ENCODE measurements around the gene NUTM1.
"Not testable (repeated sequence)": the region's sequence is repeated elsewhere in the genome, so short reads cannot be mapped to it uniquely, and the experiment has no call there.

The NUTM1 gene

DNA sequence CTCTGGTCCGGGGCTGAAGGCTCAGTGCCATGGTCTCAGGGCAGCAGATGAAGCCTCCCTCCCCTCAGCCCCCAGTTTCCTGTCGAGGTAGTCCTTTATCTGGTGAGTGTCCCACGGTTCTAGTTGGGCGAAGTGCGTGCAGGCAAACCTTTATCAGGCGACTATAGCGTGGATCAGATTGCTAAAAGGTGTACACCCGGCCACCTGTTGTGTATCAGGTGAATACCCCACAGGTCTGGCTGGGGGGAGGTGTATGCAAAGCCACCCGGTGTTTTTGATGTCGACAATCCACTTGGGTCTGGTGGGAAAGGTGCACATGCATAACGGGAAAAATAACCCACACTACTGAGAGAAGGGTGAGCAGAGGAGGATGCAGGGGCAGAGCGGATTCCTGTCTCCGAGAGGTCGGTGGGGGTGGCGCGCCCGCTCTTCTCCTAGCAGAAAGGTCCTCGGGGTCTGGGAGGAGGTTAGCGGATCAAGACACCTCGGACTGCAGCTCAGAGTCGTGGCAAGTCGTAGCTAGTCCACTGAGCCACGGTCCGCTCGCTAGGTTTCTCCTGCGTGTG, 6.0 kb upstream of the NUTM1 start:
- DNase-seq: peak; percentile 27

- peak; percentile 89 for DNase-seq
Observed at GRCh38 chr15:34337557-34338306, 5.4 kb upstream of the NUTM1 start, which contains the start of gene SLC12A6. Gene SLC12A6, minus strand, starts transcription at chr15:34337781. Its CDS starts 1,101 bp downstream, at chr15:34336680.

DNA sequence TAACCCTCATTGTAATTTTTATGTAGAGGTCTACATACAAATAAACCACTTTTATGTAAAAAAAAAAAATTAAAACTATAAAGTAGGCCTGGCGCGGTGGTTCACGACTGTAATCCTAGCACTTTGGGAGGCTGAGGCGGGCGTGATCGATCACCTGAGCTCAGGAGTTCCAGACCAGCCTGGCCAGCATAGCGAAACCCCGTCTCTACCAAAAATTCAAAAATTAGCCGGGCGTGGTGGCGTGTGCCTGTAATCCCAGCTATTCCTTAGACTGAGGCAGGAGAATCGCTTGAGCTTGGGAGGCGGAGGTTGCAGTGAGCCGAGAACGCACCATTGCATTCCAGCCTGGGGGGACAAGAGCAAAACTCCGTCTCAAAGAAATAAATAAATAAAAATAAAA, 4.8 kb upstream of the NUTM1 start:
- no peak for DNase-seq

DNA sequence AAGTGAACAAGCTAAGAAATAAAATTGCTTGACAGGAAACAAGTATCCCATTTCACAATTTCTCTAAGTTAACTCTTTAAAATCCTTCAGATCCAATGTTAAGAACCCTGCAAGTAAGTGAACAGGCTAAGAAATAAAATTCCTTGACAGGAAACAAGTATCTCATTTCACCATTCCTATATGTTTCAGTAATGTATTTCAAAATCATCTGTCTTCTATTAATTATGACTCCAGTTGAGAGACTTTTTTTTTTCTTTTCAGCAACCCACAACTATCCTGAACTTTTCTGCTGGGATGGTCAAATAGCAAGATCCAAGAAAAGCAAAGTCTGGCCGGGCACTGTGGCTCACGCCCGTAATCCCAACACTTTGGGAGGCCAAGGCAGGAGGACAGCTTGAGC, 3.2 kb upstream of the NUTM1 start:
- no peak for DNase-seq

DNA sequence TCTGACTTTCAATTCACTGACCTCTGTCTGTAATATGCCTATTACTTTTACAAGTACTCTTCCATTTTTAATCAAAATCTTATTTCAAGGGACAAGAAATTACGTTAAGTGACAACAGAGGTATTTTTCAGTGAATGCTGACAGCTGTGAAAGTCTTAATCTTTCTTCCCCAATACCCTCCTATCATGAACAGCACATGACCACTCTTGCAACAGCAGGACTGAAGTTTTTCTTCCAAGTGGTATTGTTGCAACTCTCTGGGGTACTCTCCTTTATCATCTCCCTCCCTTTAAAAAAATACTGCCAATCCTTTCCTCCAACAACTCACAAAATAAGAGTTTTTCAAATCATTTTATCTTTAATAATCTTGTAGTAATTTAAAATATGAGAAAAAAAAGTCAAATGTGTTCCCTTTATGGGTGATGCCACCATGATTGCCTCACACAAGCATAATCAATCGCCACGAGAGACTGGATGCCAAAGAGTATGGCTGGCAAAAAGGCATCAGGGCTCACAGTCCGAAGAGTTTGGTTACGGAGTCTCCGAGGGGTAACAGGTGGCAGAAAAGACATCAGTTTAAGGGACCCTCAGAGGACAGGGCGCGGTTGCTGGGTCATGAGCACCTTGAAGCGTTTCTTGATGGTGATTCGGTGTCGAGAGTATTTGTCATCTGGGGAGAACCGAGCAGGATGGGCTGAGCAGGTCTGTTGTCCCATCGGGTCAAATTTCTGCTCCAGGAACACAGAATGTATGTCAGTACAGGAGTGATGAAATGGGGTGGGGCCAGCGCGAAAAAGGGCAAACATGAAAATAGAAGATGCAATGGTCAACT, 1.5 kb upstream of the NUTM1 start:
- no peak for DNase-seq

DNA sequence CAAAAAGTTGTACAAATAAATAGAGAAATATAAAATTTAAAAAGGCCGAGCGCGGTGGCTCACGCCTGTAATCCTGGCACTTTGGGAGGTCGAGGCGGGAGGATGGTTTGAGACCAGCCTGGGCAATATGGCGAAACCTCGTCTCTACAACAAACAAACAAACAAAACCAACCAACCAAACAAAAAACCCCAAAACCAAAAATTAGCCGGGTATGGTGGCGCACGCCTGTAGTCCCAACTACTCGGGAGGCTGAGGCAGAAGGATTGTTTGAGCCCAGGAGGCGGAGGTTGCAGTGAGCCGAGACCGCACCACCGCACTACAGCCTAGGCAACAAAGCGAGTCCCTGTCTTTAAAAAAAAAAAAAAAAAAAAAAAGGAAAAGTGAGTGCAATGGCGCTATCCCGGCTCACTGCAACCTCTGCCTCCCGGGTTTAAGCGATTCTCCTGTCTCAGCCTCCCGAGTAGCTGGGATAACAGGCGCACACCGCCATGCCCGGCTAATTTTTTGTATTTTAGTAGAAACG, 840 bp upstream of the NUTM1 start:
- not testable (repeated sequence) for DNase-seq

- DNase-seq: no peak
Observed at GRCh38 chr15:34347951-34348638, 5.0 kb downstream of the NUTM1 start.

DNA sequence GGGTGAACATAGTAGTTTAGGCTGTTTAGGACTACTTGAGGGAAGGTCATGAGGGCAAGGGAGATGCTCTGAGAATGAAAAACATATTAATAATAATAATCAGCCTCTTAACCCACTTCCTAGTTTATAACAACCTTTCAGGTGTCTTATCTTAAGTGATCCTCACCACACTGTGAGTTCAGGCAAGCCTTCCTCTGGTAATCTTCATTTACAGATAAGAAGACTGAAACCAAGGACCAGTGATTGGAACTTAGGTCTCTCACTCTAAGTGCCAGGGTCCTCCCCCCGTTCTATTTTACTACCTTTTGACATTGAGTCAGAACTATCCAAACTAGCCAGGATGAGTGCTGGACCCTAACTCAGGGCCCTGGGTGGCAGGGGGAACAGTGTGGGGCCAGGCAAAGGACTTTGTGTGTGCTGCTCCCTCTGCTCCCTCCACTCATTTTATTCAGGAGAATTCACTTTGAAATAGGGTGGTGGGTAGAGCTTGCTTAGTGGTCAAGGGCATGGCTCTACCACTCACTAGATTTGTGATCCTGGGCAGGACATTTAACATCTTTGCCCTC, 5.7 kb downstream of the NUTM1 start:
- no peak for DNase-seq

GRCh38 chr15:34349769-34350168, 6.7 kb downstream of the NUTM1 start:
- DNase-seq: no peak

GRCh38 chr15:34352996-34353395, 9.9 kb downstream of the NUTM1 start:
- not testable (repeated sequence) for DNase-seq

- DNase-seq: no peak
Observed at GRCh38 chr15:34353627-34354026, 10.5 kb downstream of the NUTM1 start.

- DNase-seq: no peak
Observed at GRCh38 chr15:34354286-34354685, 11.2 kb downstream of the NUTM1 start.

DNA sequence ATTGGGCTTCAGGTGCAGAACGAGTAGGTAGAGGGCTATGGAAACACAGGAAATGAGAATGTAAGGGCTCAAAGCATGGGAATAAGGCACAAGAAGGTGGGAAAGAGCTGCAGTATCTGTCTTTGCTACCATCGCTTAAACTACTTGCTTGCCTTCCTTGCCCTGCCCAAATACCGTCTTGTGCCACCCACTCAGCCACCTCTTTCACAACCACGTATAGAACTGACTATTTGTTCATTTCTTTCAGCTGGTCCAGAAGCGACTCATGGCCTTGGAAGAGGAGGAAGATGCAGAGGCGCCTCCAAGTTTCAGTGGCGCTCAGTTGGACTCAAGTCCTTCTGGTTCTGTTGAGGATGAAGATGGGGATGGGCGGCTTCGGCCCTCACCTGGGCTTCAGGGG, 12.1 kb downstream of the NUTM1 start:
- DNase-seq: no peak

- DNase-seq: no peak
Observed at GRCh38 chr15:34357653-34358052, 14.5 kb downstream of the NUTM1 start.

DNA sequence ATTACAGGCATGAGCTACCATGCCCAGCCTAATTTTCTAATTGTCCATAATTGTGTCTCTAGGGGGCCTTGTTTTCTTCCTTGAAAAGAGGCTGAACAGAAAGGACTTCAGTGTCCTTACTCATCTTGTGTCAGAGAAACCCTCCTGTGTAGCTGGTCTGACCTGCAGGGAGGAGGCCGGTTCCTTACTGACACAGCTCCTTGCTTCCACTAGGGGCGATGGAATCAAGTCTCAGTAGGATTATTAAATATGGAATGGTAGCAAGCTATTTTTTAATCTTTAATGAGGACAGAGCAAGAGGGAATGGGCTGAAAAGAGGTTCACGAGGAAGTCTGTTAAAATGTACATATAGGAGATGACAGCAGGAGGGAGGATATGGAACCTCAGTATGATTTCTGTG, 15.3 kb downstream of the NUTM1 start:
- no peak for DNase-seq

GRCh38 chr15:34358948-34359347, 15.8 kb downstream of the NUTM1 start:
- DNase-seq: no peak

DNA sequence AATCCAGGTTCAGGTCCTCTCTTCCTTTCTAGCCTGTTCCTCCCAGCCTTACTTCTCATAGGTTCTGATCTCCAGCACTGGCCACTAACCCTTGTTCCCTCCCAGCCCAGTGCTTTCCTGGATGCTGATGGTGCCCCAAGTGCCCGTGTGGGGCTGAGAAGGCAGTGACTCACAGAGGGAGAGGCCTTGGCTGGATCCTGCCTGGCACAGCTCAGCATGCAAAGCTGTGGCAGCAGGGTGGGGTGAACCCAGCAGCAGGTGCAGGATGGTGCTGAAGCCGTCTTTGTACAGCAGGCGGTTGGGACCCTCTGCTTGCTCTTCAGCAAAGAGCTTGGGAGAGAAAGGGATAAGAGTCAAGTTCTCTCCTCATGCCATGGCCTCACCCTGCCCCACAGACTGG, 16.3 kb downstream of the NUTM1 start:
- no peak for DNase-seq

GRCh38 chr15:34360298-34360697, 17.2 kb downstream of the NUTM1 start:
- no peak for DNase-seq

GRCh38 chr15:34361278-34361677, 18.2 kb downstream of the NUTM1 start:
- no peak for DNase-seq

- no peak for DNase-seq
Observed at GRCh38 chr15:34362047-34362773, 19.1 kb downstream of the NUTM1 start.

- no peak for DNase-seq
Observed at GRCh38 chr15:34364041-34364440, 20.9 kb downstream of the NUTM1 start.

Data from stimulated activated CD4-positive, alpha-beta T cell treated with anti-CD3 and anti-CD28 coated beads, Interleukin-4, amount 100 ng/mL, for 24 hours (primary cell).